Endothelial cell of umbilical vein (primary cell): ENCODE results near the gene ZFAND2B. TPM values are rescaled to one million over a fixed set of nuclear protein-coding genes. Genes with fewer than 3 reads are reported as not detected.

ENCODE experiments used
- polyA plus RNA-seq, 4 experiments: library from polyadenylated mRNA; depleted of rRNA in 3 of 4; stranded (reverse) in 3 of 4; unstranded in 1 of 4; fragments of >200 nt; gene quantifications; 2 replicates each; pipeline versions ENCODE4 v1.2.1 to v1.2.3, GENCODE V29; 2011 to 2012; ENCODE audit warnings: missing spikeins in 1 of 4
- total RNA-seq: library from RNA; stranded (reverse); gene quantifications from 2 replicates; pipeline ENCODE4 v1.2.3, GENCODE V29; 2021

Gene ZFAND2B
- total and polyA plus RNA-seq, 2 donors (not counting 3 experiments of a cell fraction or from before 2014, with no cell fraction given), result 23.3 to 52.0 TPM

Other genes with a start within 250 kb of the ZFAND2B start
- gene CDK5R2, start 247.1 kb upstream of the ZFAND2B start, total RNA-seq, result not detected in 2 replicates
- 0.03 TPM in 1 of 2 replicates, not detected in the other for gene CDK5R2, start 247.1 kb upstream of the ZFAND2B start, polyA plus RNA-seq
- not detected in 2 replicates for gene FEV, start 221.6 kb upstream of the ZFAND2B start, total RNA-seq
- not detected in 2 replicates for gene FEV, start 221.6 kb upstream of the ZFAND2B start, polyA plus RNA-seq
- gene CRYBA2, start 213.4 kb upstream of the ZFAND2B start, total RNA-seq, result not detected in 2 replicates
- not detected in 2 replicates for gene CRYBA2, start 213.4 kb upstream of the ZFAND2B start, polyA plus RNA-seq
- gene CFAP65, start 165.3 kb upstream of the ZFAND2B start, total RNA-seq, result not detected in 2 replicates
- 0.03 TPM in 1 of 2 replicates, not detected in the other for gene CFAP65, start 165.3 kb upstream of the ZFAND2B start, polyA plus RNA-seq
- 0.37 TPM in 1 of 2 replicates, not detected in the other for gene IHH, start 145.9 kb upstream of the ZFAND2B start, total RNA-seq
- 0.03 TPM in 1 of 2 replicates, not detected in the other for gene IHH, start 145.9 kb upstream of the ZFAND2B start, polyA plus RNA-seq
- 12.1 and 12.9 TPM in 2 replicates for gene NHEJ1, start 46.0 kb upstream of the ZFAND2B start, total RNA-seq
- gene NHEJ1, start 46.0 kb upstream of the ZFAND2B start, polyA plus RNA-seq, result 11.9 and 12.8 TPM in 2 replicates
- 5.2 and 7.1 TPM in 2 replicates for gene SLC23A3, start 36.8 kb upstream of the ZFAND2B start, total RNA-seq
- gene SLC23A3, start 36.8 kb upstream of the ZFAND2B start, polyA plus RNA-seq, result 2.7 and 3.2 TPM in 2 replicates
- 41.0 and 44.0 TPM in 2 replicates for gene CNPPD1, start 29.9 kb upstream of the ZFAND2B start, total RNA-seq
- gene CNPPD1, start 29.9 kb upstream of the ZFAND2B start, polyA plus RNA-seq, result 51.1 and 55.7 TPM in 2 replicates
- gene RETREG2, start 28.5 kb upstream of the ZFAND2B start, total RNA-seq, result 58.2 and 59.5 TPM in 2 replicates
- gene RETREG2, start 28.5 kb upstream of the ZFAND2B start, polyA plus RNA-seq, result 68.1 and 76.1 TPM in 2 replicates
- gene ABCB6, start 12.2 kb downstream of the ZFAND2B start, total RNA-seq, result 26.6 and 32.5 TPM in 2 replicates
- gene ABCB6, start 12.2 kb downstream of the ZFAND2B start, polyA plus RNA-seq, result 25.7 and 35.1 TPM in 2 replicates
- gene ATG9A, start 22.9 kb downstream of the ZFAND2B start, total RNA-seq, result 62.2 and 65.5 TPM in 2 replicates
- 95.0 and 110 TPM in 2 replicates for gene ATG9A, start 22.9 kb downstream of the ZFAND2B start, polyA plus RNA-seq
- 34.0 and 36.2 TPM in 2 replicates for gene ANKZF1, start 23.0 kb downstream of the ZFAND2B start, total RNA-seq
- 23.4 and 26.5 TPM in 2 replicates for gene ANKZF1, start 23.0 kb downstream of the ZFAND2B start, polyA plus RNA-seq
- 9.2 and 9.5 TPM in 2 replicates for gene GLB1L, start 38.7 kb downstream of the ZFAND2B start, total RNA-seq
- gene GLB1L, start 38.7 kb downstream of the ZFAND2B start, polyA plus RNA-seq, result 11.9 and 13.6 TPM in 2 replicates
- 18.8 and 21.1 TPM in 2 replicates for gene STK16, start 38.7 kb downstream of the ZFAND2B start, total RNA-seq
- gene STK16, start 38.7 kb downstream of the ZFAND2B start, polyA plus RNA-seq, result 61.3 and 63.2 TPM in 2 replicates
- gene TUBA4B, start 46.5 kb downstream of the ZFAND2B start, total RNA-seq, result not detected in 2 replicates
- not detected in 2 replicates for gene TUBA4B, start 46.5 kb downstream of the ZFAND2B start, polyA plus RNA-seq
- 10.7 and 16.5 TPM in 2 replicates for gene TUBA4A, start 47.1 kb downstream of the ZFAND2B start, total RNA-seq
- gene TUBA4A, start 47.1 kb downstream of the ZFAND2B start, polyA plus RNA-seq, result 24.8 and 29.4 TPM in 2 replicates
- gene DNAJB2, start 72.6 kb downstream of the ZFAND2B start, total RNA-seq, result 27.3 and 30.4 TPM in 2 replicates
- 30.6 and 35.0 TPM in 2 replicates for gene DNAJB2, start 72.6 kb downstream of the ZFAND2B start, polyA plus RNA-seq
- not detected in 2 replicates for gene PTPRN, start 102.6 kb downstream of the ZFAND2B start, total RNA-seq
- not detected in 2 replicates for gene PTPRN, start 102.6 kb downstream of the ZFAND2B start, polyA plus RNA-seq
- gene RESP18, start 126.0 kb downstream of the ZFAND2B start, total RNA-seq, result not detected in 2 replicates
- not detected in 2 replicates for gene RESP18, start 126.0 kb downstream of the ZFAND2B start, polyA plus RNA-seq
- 40.4 and 43.1 TPM in 2 replicates for gene DNPEP, start 181.1 kb downstream of the ZFAND2B start, total RNA-seq
- gene DNPEP, start 181.1 kb downstream of the ZFAND2B start, polyA plus RNA-seq, result 77.5 and 83.2 TPM in 2 replicates
- gene DES, start 211.6 kb downstream of the ZFAND2B start, total RNA-seq, result not detected in 2 replicates
- gene DES, start 211.6 kb downstream of the ZFAND2B start, polyA plus RNA-seq, result not detected in 2 replicates
- gene SPEG, start 228.1 kb downstream of the ZFAND2B start, total RNA-seq, result 0.21 and 0.84 TPM in 2 replicates
- gene SPEG, start 228.1 kb downstream of the ZFAND2B start, polyA plus RNA-seq, result 3.5 TPM in 2 replicates